Spleen (tissue), 7 donors: ENCODE data around the gene CD53.

Experiments
- POLR2A ChIP-seq, 3 donors: fragments of 450-650 bp; IDR thresholded peaks; one replicate each; pipeline ENCODE4 v1.5.1; 2017; ENCODE audit warnings: antibody characterized with exemption in 3 of 3, mild to moderate bottlenecking in 1 of 3
- POLR2AphosphoS5 ChIP-seq, 3 donors: sonication (generic); formaldehyde crosslinking; IDR thresholded peaks; one replicate each; pipeline ENCODE4 v1.5.1; 2017; ENCODE audit warnings: antibody characterized with exemption in 3 of 3
- TF ChIP-seq, protein P1 (sequence below), 11 experiments: fragments of 200-600 bp in 7 of 11; fragments of 450-650 bp in 4 of 11; sonication (generic) in 4 of 11; IDR thresholded peaks in 8 of 11; conservative IDR thresholded peaks in 3 of 11; 1 replicate in 7 of 11; 2 replicates in 4 of 11; pipeline versions ENCODE4 v1.4.0 to v1.8.0; 2016 to 2021; ENCODE audit warnings: antibody characterized with exemption in 11 of 11, inconsistent platforms in 4 of 11, mild to moderate bottlenecking in 1 of 11
- donor health status: DM: no; HTN: no; CAD: no; lungs with moderate emphysema.
- donor health status: DM: no; HTN: no; CAD: no.
- donor health status: DM: no; HTN: no; CAD: no.

GRCh38 chr1:110850627-110851026 lies 22.3 kb upstream of the CD53 start:
- TF ChIP-seq, protein P1, sequence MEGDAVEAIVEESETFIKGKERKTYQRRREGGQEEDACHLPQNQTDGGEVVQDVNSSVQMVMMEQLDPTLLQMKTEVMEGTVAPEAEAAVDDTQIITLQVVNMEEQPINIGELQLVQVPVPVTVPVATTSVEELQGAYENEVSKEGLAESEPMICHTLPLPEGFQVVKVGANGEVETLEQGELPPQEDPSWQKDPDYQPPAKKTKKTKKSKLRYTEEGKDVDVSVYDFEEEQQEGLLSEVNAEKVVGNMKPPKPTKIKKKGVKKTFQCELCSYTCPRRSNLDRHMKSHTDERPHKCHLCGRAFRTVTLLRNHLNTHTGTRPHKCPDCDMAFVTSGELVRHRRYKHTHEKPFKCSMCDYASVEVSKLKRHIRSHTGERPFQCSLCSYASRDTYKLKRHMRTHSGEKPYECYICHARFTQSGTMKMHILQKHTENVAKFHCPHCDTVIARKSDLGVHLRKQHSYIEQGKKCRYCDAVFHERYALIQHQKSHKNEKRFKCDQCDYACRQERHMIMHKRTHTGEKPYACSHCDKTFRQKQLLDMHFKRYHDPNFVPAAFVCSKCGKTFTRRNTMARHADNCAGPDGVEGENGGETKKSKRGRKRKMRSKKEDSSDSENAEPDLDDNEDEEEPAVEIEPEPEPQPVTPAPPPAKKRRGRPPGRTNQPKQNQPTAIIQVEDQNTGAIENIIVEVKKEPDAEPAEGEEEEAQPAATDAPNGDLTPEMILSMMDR (IDR thresholded peaks at IDR 0.05 in 8 of 11, conservative IDR thresholded peaks at IDR 0.05 in 3 of 11) = no peak
- TF ChIP-seq POLR2AphosphoS5 (IDR thresholded peaks at IDR 0.05) = no peak
- no peak for TF ChIP-seq POLR2A (IDR thresholded peaks at IDR 0.05)
